HG02610 (cell line): ENCODE results near the gene CALML6.

Experiments
- ATAC-seq: cut with Tn5 transposase; IDR thresholded peaks from one replicate; pipeline ENCODE4 v1.9.1; 2021; ENCODE audit warnings: mild to moderate bottlenecking, moderate library complexity; ENCODE audit not compliant: unreplicated experiment

CALML6 gene

DNA sequence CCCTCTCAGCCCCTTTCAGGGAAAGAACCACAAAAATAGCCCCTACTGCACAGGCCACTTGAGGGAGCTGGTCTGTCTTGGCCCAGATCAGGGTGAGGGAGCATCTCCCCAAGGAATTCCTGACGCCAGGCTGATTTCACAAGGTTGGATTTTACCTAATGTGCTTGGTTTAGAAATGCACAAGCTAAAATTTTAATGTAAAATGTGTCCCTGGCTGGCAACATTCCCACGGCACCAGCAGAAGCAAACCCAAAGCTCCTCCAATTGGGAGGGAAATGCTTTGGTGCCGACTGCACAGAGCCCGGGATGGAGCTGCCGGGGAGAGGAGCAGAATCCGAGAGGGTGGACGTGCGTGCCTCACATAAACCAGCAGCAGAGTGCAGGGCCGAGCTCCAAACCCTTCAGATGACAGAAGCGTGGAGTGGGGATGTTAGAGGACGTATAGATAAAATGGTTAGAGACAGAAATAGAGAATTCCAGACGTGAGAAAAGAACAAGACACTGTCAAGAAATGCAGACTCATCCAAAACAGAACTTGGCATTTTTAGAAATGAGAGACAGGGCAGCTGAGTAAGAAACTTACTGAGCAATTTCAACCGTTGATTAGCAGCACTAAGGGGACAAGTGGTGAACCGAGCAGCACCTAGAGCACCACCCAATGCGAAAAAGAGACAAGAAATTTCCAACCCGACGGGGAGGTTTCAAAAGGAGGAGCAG lies 45.6 kb downstream of the CALML6 start:
- no peak for ATAC-seq

DNA sequence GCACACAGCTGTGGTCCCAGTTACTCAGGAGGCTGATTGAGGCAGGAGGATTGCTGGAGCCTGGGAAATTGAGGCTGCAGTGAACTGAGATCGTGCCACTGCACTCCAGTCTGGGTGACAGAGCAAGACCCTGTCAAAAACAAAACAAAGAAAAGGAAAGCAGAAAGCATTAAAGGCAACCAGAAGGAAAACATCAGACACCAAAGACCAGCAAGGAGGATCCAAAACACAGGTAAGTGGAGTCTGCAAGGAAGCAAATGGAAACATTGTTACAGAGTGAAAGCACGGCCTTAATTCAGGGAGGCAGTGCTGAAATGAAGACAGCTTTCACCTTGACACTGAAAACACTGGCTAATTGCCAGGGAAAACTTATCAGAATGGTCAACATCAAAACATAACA lies 47.7 kb downstream of the CALML6 start:
- ATAC-seq: no peak

DNA sequence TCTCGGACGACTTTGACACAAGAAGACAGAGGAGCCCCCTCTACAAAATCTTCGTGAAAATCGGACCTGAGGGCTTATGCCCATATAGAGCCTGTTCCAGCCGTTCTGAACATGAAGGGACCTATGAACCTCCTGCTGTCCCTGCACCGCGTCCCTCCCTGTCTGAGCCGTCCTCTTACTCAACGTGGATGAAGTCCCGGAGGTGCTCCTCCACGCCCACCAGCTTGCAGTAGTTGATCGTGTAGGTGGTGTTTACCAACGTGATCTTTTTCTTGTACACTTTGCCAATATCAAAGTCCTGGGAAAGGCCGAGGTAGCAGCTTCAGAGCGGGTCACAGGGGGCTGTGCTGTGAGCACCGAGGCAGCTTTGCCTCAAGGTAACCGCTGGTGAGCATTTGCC lies 48.5 kb downstream of the CALML6 start:
- ATAC-seq: no peak

DNA sequence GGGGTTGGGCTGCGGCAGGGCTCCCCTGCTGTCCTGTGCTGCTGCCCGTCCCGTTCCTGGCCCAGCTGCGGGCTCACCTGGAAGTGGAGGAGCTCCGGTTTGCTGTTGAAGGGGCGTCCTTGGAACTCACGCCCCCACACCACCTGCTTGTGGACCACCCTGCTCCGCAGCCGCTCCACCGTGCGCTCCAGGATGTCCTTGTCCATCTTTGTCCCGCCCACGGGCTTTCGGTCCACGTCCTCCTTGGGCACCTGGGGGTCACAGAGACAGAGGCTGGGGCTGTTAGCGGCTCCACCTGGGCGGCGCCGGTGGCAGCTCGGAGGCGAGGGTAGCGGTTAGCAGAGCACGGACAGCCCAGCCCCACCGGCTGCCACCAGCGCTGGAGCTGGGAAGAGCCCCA lies 49.8 kb downstream of the CALML6 start:
- no peak for ATAC-seq

DNA sequence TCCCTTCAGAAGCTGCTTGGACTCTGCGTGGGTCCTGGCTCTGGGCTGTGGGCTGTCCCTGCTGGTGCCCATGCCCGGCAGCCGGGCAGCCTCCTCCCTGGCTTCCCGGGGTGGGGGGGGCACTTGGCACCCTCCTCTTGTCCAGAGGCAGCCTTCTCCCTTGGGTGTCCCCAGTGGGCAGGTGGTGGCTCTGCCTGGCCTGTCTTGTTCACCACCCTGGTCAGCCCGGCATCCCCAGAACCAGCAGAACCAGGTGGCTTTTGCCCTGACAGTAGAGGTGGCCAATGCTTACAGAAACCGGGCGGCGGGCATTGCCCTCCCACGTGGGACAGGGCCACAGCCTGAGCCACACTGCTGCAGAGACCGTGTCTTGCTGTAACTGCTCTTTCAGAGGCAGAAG lies 50.5 kb downstream of the CALML6 start:
- ATAC-seq: no peak

DNA sequence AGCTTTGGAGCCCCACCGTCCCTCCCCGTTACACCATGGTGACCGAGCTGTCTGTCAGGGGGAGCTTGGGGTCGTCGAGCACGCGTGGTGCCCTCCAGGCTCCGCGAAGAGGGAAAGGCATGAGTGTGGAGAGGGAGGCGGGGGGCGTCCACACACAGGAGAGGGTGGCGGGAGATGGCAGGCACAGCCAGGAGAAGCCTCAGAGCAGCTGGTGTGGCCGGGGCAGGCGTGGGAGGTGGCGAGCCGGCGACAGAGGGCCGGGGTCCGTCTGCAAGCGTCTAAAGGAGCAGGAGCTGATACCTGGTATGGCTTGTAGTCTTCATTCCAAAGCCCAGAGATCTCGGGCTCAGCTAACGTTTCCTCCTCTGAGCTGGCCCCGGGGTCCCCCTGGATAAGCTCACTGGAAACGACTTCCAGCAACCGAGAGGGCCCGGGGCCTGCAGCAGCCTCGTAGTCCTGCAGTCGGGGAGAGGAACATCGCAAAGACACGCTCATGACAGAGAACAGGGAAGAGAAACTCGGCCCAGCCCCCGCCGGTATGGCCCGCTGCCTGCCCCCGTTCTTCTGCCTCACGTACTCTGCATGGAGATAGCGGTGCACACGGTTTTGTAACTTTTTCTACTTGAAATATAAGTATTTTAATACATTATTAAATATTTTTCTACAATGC lies 51.1 kb downstream of the CALML6 start:
- no peak for ATAC-seq
